Liver (tissue), 9 donors: ENCODE measurements around the gene TRMT61B. TPM values are rescaled to one million over a fixed set of nuclear protein-coding genes. Genes with fewer than 3 reads are reported as not detected.

Source experiments
- DNase-seq: peaks from one replicate; pipeline ENCODE4 v3.0.0-alpha.2; 2017; ENCODE audit warnings: low spot score
- H3K27ac ChIP-seq, 2 donors: one replicate each; pipeline ENCODE4 v1.7.0; 2013; ENCODE audit warnings: inconsistent platforms in 2 of 2, low read length in 2 of 2, control low read depth in 1 of 2, low read depth in 1 of 2, mild to moderate bottlenecking in 1 of 2
- H3K27me3 ChIP-seq, 4 donors: one replicate each; pipeline versions ENCODE4 v1.6.1 to v1.7.0; 2013; ENCODE audit warnings: low read length in 3 of 4, inconsistent platforms in 1 of 4, mild to moderate bottlenecking in 1 of 4, moderate library complexity in 1 of 4; ENCODE audit not compliant: control insufficient read depth in 4 of 4, insufficient read depth in 4 of 4
- H3K36me3 ChIP-seq, 4 donors: one replicate each; pipeline versions ENCODE4 v1.6.1 to v1.7.0; 2013; ENCODE audit warnings: low read length in 3 of 4, mild to moderate bottlenecking in 3 of 4, low read depth in 1 of 4, moderate library complexity in 1 of 4; ENCODE audit not compliant: control insufficient read depth in 4 of 4, insufficient read depth in 3 of 4
- H3K4me1 ChIP-seq, 4 donors: one replicate each; pipeline versions ENCODE4 v1.6.1 to v1.7.0; 2013; ENCODE audit warnings: low read length in 3 of 4, mild to moderate bottlenecking in 3 of 4, moderate library complexity in 1 of 4; ENCODE audit not compliant: control insufficient read depth in 4 of 4, insufficient read depth in 4 of 4
- H3K4me3 ChIP-seq, 3 donors: one replicate each; pipeline versions ENCODE4 v1.6.1 to v1.7.0; 2013; ENCODE audit warnings: low read length in 3 of 3, control low read depth in 1 of 3, low read depth in 1 of 3, mild to moderate bottlenecking in 1 of 3
- H3K9ac ChIP-seq, 2 donors: one replicate each; pipeline ENCODE4 v1.7.0; 2013; ENCODE audit warnings: low read length in 2 of 2, mild to moderate bottlenecking in 2 of 2, moderate library complexity in 2 of 2, control low read depth in 1 of 2, low read depth in 1 of 2
- H3K9me3 ChIP-seq, 4 donors: one replicate each; pipeline versions ENCODE4 v1.6.1 to v1.7.0; 2013; ENCODE audit warnings: low read length in 3 of 4; ENCODE audit not compliant: control insufficient read depth in 4 of 4
- EGR1 ChIP-seq, 2 donors: IDR thresholded peaks; 2 replicates each; pipeline ENCODE4 v1.6.1; 2016 to 2018; ENCODE audit warnings: antibody characterized with exemption in 2 of 2, low read depth in 2 of 2
- FOXA1 ChIP-seq: IDR thresholded peaks from 2 replicates; pipeline ENCODE4 v1.6.1; 2016; ENCODE audit warnings: antibody characterized with exemption
- FOXA2 ChIP-seq: IDR thresholded peaks from 2 replicates; pipeline ENCODE4 v1.6.1; 2016; ENCODE audit warnings: antibody characterized with exemption
- GABPA ChIP-seq, 2 donors: IDR thresholded peaks in 1 of 2; conservative IDR thresholded peaks in 1 of 2; 2 replicates each; pipeline ENCODE4 v1.6.1; 2016; ENCODE audit warnings: antibody characterized with exemption in 2 of 2, mild to moderate bottlenecking in 1 of 2, moderate library complexity in 1 of 2
- HNF4A ChIP-seq, 2 donors: conservative IDR thresholded peaks; 2 replicates each; pipeline ENCODE4 v1.6.1; 2016; ENCODE audit warnings: antibody characterized with exemption in 2 of 2, mild to moderate bottlenecking in 2 of 2
- HNF4G ChIP-seq: IDR thresholded peaks from 2 replicates; pipeline ENCODE4 v1.6.1; 2016; ENCODE audit warnings: antibody characterized with exemption
- JUND ChIP-seq, 2 donors: IDR thresholded peaks; 2 replicates each; pipeline ENCODE4 v1.6.1; 2016; ENCODE audit warnings: antibody characterized with exemption in 2 of 2
- MAX ChIP-seq: IDR thresholded peaks from 2 replicates; pipeline ENCODE4 v1.6.1; 2016; ENCODE audit warnings: antibody characterized with exemption
- NR2F2 ChIP-seq: IDR thresholded peaks from 2 replicates; pipeline ENCODE4 v1.6.1; 2016; ENCODE audit warnings: antibody characterized with exemption
- RAD21 ChIP-seq, 2 donors: IDR thresholded peaks; 2 replicates each; pipeline ENCODE4 v1.6.1; 2016; ENCODE audit warnings: antibody characterized with exemption in 2 of 2, mild to moderate bottlenecking in 2 of 2
- REST ChIP-seq: IDR thresholded peaks from 2 replicates; pipeline ENCODE4 v1.6.1; 2016; ENCODE audit warnings: antibody characterized with exemption, mild to moderate bottlenecking
- RXRA ChIP-seq, 2 donors: IDR thresholded peaks; 2 replicates each; pipeline ENCODE4 v1.6.1; 2017 to 2018; ENCODE audit warnings: antibody characterized with exemption in 2 of 2, mild to moderate bottlenecking in 1 of 2
- SP1 ChIP-seq: IDR thresholded peaks from 2 replicates; pipeline ENCODE4 v1.6.1; 2018; ENCODE audit warnings: antibody characterized with exemption, mild to moderate bottlenecking
- TAF1 ChIP-seq: conservative IDR thresholded peaks from 2 replicates; pipeline ENCODE4 v1.6.1; 2016; ENCODE audit warnings: antibody characterized with exemption, mild to moderate bottlenecking
- YY1 ChIP-seq: IDR thresholded peaks from 2 replicates; pipeline ENCODE4 v1.6.1; 2016; ENCODE audit warnings: antibody characterized with exemption, mild to moderate bottlenecking
- WGBS: extraction: QIAGEN DNeasy Blood & Tissue Kit; methylation state at CpG from one replicate; pipeline ENCODE4 v1.1.7; 2013; 5-methylcytosine and 5-hydroxymethylcytosine counted together
- polyA plus RNA-seq, 2 donors: library from polyadenylated mRNA; stranded (reverse) in 1 of 2; unstranded in 1 of 2; fragments of 200-250 nt in 1 of 2; fragments of >200 nt in 1 of 2; fragmentation: Nextera tagmentation in 1 of 2; extraction: Ambion mirVana in 1 of 2; gene quantifications; one replicate each; pipeline versions ENCODE4 v1.2.1 to v1.2.3, GENCODE V29; 2013 to 2015
- total RNA-seq, 2 donors: library from RNA; depleted of rRNA; stranded (reverse); fragments of >200 nt; gene quantifications; one replicate each; pipeline ENCODE4 v1.2.3, GENCODE V29; 2014
- TF ChIP-seq, protein P1 (sequence below): IDR thresholded peaks from 2 replicates; pipeline ENCODE4 v1.6.1; 2016; ENCODE audit warnings: antibody characterized with exemption
- TF ChIP-seq, protein P2 (sequence below): IDR thresholded peaks from 2 replicates; pipeline ENCODE4 v1.6.1; 2016; ENCODE audit warnings: antibody characterized with exemption
- TF ChIP-seq, protein P3 (sequence below): fragments of 150-350 bp; IDR thresholded peaks from 2 replicates; pipeline ENCODE4 v1.5.1; 2017; ENCODE audit warnings: improper control_type of control experiment, low read depth, low read length; ENCODE audit not compliant: missing input control
- donor health status: healthy.
- donor health status: healthy.
- donor health status: healthy.
- donor health status: healthy.
- donor health status: healthy.

TRMT61B gene
- total and polyA plus RNA-seq, 4 donors, result 7.6 to 10.6 (median 9.7) TPM

- TF ChIP-seq TAF1 (no peak), RXRA (IDR thresholded peaks at IDR 0.05) (no peak), EGR1 (IDR thresholded peaks at IDR 0.05; ENCODE audit: low read depth in 2 of 2) (no peak), NR2F2 (no peak), FOXA1 (no peak), FOXA2 (no peak), MAX (no peak), YY1 (no peak), HNF4A (conservative IDR thresholded peaks at IDR 0.05) (no peak), RAD21 (IDR thresholded peaks at IDR 0.05) (no peak), REST (no peak), JUND (IDR thresholded peaks at IDR 0.05) (no peak), SP1 (no peak), GABPA (IDR thresholded peaks at IDR 0.05 in 1 of 2, conservative IDR thresholded peaks at IDR 0.05 in 1 of 2) (no peak), HNF4G (no peak)
- TF ChIP-seq, protein P1, sequence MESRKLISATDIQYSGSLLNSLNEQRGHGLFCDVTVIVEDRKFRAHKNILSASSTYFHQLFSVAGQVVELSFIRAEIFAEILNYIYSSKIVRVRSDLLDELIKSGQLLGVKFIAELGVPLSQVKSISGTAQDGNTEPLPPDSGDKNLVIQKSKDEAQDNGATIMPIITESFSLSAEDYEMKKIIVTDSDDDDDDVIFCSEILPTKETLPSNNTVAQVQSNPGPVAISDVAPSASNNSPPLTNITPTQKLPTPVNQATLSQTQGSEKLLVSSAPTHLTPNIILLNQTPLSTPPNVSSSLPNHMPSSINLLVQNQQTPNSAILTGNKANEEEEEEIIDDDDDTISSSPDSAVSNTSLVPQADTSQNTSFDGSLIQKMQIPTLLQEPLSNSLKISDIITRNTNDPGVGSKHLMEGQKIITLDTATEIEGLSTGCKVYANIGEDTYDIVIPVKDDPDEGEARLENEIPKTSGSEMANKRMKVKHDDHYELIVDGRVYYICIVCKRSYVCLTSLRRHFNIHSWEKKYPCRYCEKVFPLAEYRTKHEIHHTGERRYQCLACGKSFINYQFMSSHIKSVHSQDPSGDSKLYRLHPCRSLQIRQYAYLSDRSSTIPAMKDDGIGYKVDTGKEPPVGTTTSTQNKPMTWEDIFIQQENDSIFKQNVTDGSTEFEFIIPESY, result no peak
- TF ChIP-seq, protein P2, sequence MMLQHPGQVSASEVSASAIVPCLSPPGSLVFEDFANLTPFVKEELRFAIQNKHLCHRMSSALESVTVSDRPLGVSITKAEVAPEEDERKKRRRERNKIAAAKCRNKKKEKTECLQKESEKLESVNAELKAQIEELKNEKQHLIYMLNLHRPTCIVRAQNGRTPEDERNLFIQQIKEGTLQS, result no peak
- TF ChIP-seq, protein P3, sequence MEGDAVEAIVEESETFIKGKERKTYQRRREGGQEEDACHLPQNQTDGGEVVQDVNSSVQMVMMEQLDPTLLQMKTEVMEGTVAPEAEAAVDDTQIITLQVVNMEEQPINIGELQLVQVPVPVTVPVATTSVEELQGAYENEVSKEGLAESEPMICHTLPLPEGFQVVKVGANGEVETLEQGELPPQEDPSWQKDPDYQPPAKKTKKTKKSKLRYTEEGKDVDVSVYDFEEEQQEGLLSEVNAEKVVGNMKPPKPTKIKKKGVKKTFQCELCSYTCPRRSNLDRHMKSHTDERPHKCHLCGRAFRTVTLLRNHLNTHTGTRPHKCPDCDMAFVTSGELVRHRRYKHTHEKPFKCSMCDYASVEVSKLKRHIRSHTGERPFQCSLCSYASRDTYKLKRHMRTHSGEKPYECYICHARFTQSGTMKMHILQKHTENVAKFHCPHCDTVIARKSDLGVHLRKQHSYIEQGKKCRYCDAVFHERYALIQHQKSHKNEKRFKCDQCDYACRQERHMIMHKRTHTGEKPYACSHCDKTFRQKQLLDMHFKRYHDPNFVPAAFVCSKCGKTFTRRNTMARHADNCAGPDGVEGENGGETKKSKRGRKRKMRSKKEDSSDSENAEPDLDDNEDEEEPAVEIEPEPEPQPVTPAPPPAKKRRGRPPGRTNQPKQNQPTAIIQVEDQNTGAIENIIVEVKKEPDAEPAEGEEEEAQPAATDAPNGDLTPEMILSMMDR, result no peak
- Histone ChIP-seq H3K9ac (no peak within 1 kb of the TSS), H3K36me3 (peaks cover 0 to 6% (median 0%) of the 10 kb centered on the region in 4 donors), H3K4me1 (peaks cover 0 to 8% (median 5%) of the 10 kb centered on the region in 4 donors), H3K4me3 (peak within 1 kb of the TSS in 2 of 3 donors; percentile 25 to 32), H3K9me3 (no peaks in the 10 kb centered on the region), H3K27me3 (no peaks in the 10 kb centered on the region), H3K27ac (no peak within 1 kb of the TSS)
- 12% methylated on average over 97 of the region's 97 CpGs for WGBS
- peak; percentile 76 for DNase-seq
These were observed 59.5 kb downstream of the TRMT61B start, which contains the start of gene SPDYA for GRCh38 chr2:28810384-28811285. Gene SPDYA, plus strand, starts transcription at chr2:28810834. Its CDS starts 5,181 bp downstream, at chr2:28816015.
